ENCODE results near the gene PTTG1IP. TPM values are rescaled to one million over a fixed set of nuclear protein-coding genes. Genes with fewer than 3 reads are reported as not detected.

Gene PTTG1IP
- total RNA-seq, 4 donors from 2014 or later = 256 to 374 (median 309) TPM

GRCh38 chr21:44905016-44905727, 31.7 kb upstream of the PTTG1IP start:
- intact Hi-C loops (cut with DNase I) = no loop called here
- no peak overlapping the region for H3K4me3 ChIP-seq (replicated peaks in 1 of 3)
- H3K4me1 ChIP-seq = peaks cover 0 to 11% of the 10 kb centered on the region in 2 donors
- no peaks in the 10 kb centered on the region for H3K27me3 ChIP-seq
- H3K9me3 ChIP-seq = no peaks in the 10 kb centered on the region
- no peak for DNase-seq
- 83 to 91% methylated on average over 13 to 22 of the region's 22 CpGs for WGBS, 2 donors
- H3K27ac ChIP-seq = no peak overlapping the region
- TF ChIP-seq, protein P1, sequence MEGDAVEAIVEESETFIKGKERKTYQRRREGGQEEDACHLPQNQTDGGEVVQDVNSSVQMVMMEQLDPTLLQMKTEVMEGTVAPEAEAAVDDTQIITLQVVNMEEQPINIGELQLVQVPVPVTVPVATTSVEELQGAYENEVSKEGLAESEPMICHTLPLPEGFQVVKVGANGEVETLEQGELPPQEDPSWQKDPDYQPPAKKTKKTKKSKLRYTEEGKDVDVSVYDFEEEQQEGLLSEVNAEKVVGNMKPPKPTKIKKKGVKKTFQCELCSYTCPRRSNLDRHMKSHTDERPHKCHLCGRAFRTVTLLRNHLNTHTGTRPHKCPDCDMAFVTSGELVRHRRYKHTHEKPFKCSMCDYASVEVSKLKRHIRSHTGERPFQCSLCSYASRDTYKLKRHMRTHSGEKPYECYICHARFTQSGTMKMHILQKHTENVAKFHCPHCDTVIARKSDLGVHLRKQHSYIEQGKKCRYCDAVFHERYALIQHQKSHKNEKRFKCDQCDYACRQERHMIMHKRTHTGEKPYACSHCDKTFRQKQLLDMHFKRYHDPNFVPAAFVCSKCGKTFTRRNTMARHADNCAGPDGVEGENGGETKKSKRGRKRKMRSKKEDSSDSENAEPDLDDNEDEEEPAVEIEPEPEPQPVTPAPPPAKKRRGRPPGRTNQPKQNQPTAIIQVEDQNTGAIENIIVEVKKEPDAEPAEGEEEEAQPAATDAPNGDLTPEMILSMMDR (IDR thresholded peaks at IDR 0.05) = no peak
- TF ChIP-seq POLR2A (IDR thresholded peaks at IDR 0.05) = no peak
- no peaks in the 10 kb centered on the region for H3K36me3 ChIP-seq

- no peak for TF ChIP-seq POLR2A (IDR thresholded peaks at IDR 0.05)
- TF ChIP-seq, protein P1 (IDR thresholded peaks at IDR 0.05) = no peak
Measured at GRCh38 chr21:44904141-44904923, 30.8 kb upstream of the PTTG1IP start.

GRCh38 chr21:44903689-44904088, 30.2 kb upstream of the PTTG1IP start:
- WGBS, 2 donors = 88 to 94% methylated on average over 20 to 21 of the region's 22 CpGs
- Histone ChIP-seq H3K36me3 (no peaks in the 10 kb centered on the region), H3K4me1 (peaks cover 0 to 6% of the 10 kb centered on the region in 2 donors), H3K4me3 (replicated peaks in 1 of 3) (no peak overlapping the region), H3K27ac (no peak overlapping the region), H3K27me3 (no peaks in the 10 kb centered on the region), H3K9me3 (no peaks in the 10 kb centered on the region)
- intact Hi-C loops (cut with DNase I) = no loop called here
- TF ChIP-seq, protein P1 (IDR thresholded peaks at IDR 0.05) = no peak
- TF ChIP-seq POLR2A (IDR thresholded peaks at IDR 0.05) = no peak
- DNase-seq = no peak

More at GRCh38 chr21:44904141-44904923, 30.8 kb upstream of the PTTG1IP start:
- no peaks in the 10 kb centered on the region for H3K36me3 ChIP-seq
- WGBS, 2 donors = 95 to 97% methylated on average over 13 to 14 of the region's 14 CpGs
- intact Hi-C loops (cut with DNase I) = no loop called here
- DNase-seq = no peak
- no peak overlapping the region for H3K4me3 ChIP-seq (replicated peaks in 1 of 3)
- H3K27ac ChIP-seq = no peak overlapping the region
- peaks cover 0 to 6% of the 10 kb centered on the region in 2 donors for H3K4me1 ChIP-seq
- H3K27me3 ChIP-seq = no peaks in the 10 kb centered on the region
- H3K9me3 ChIP-seq = no peaks in the 10 kb centered on the region

DNA sequence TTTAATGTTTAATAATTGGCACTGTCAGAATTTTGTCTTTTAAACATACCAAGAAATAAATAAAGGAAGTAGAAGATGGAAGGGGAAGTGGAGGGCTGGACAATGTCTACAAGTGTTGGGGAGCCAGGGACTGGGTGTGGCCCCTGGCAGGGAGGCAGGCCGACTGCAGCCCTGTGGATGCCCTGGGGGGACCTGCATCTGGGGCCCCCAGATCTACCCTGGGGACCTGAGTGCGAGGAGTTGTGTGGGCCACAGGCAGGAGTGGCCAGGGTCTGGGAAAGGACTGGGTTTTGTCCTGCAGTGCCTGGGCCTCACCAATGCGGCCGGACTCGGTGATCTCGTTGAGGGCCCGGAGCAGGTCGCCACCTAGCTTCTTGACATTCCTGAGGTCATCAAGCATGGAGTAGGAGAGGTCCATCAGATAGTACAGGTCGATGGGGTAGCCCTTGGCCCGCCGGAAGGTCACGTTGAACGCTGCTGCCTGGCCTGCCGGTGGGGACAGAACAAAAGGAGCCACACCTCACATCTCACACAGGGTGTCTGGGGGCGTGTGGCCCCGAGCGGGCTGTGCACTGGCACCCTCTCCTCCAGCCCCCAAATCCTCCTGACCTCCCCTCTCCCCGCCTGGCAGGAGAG, 29.7 kb upstream of the PTTG1IP start:
- Histone ChIP-seq H3K27me3 (no peaks in the 10 kb centered on the region), H3K9me3 (no peaks in the 10 kb centered on the region), H3K36me3 (no peaks in the 10 kb centered on the region), H3K4me3 (replicated peaks in 1 of 3) (no peak overlapping the region), H3K27ac (no peak overlapping the region), H3K4me1 (peaks cover 0 to 6% of the 10 kb centered on the region in 2 donors)
- no peak for DNase-seq
- TF ChIP-seq, protein P1 (IDR thresholded peaks at IDR 0.05) = no peak
- no peak for TF ChIP-seq POLR2A (IDR thresholded peaks at IDR 0.05)
- intact Hi-C loops (cut with DNase I) = no loop called here
- 45 to 59% methylated on average over 5 to 10 of the region's 18 CpGs for WGBS, 2 donors

All from thyroid gland (tissue), 4 donors.